HEK293 (cell line): ENCODE measurements around the gene KRT82.

Experiments used
- CTCF ChIA-PET: fragments of 350-600 bp; formaldehyde crosslinking; extraction: SDS; loops from one replicate; lab custom pipeline; 2021; ENCODE audit warnings: antibody characterized with exemption; lab: Yijun Ruan, JAX
- POLR2A ChIA-PET: fragments of 300-600 bp; formaldehyde crosslinking; extraction: SDS; loops from one replicate; lab custom pipeline; 2020; ENCODE audit warnings: antibody characterized with exemption, inconsistent platforms; lab: Yijun Ruan, JAX
- H3K27ac ChIP-seq: fragments of 200-500 bp; sonication (Bioruptor generic); 2 replicates; pipeline ENCODE4 v1.5.1; 2014; ENCODE audit warnings: low read depth, low read length, control low read depth, inconsistent platforms; ENCODE audit errors: extremely low read depth
- H3K36me3 ChIP-seq, 2 experiments: fragments of 200-500 bp in 1 of 2; sonication (Bioruptor generic) in 1 of 2; 1 replicate in 1 of 2; 2 replicates in 1 of 2; pipeline ENCODE4 v1.5.1; 2014 to 2017; ENCODE audit warnings: inconsistent platforms in 2 of 2, low read length in 2 of 2; ENCODE audit not compliant: control insufficient read depth in 2 of 2, insufficient read depth in 1 of 2
- H3K4me1 ChIP-seq: fragments of 200-500 bp; sonication (Bioruptor generic); 2 replicates; pipeline ENCODE4 v1.5.1; 2014; ENCODE audit warnings: mild to moderate bottlenecking, low read length, inconsistent platforms; ENCODE audit not compliant: control insufficient read depth, insufficient read depth
- H3K4me3 ChIP-seq: 2 replicates; pipeline ENCODE4 v1.5.1; 2011; ENCODE audit warnings: low read depth, mild to moderate bottlenecking, control low read depth, low read length, moderate library complexity
- H3K9me3 ChIP-seq: fragments of 200-500 bp; sonication (Bioruptor generic); 2 replicates; pipeline ENCODE4 v1.5.1; 2014; ENCODE audit warnings: low read depth, low read length, inconsistent platforms; ENCODE audit not compliant: control insufficient read depth, insufficient read depth
- BCL6B ChIP-seq: fragments of 450-650 bp; formaldehyde crosslinking; IDR thresholded peaks from 2 replicates; pipeline ENCODE4 v1.5.1; 2017; ENCODE audit warnings: missing biosample characterization, missing genetic modification characterization
- EGR2 ChIP-seq: fragments of 450-650 bp; formaldehyde crosslinking; IDR thresholded peaks from 2 replicates; pipeline ENCODE4 v1.5.1; 2016; ENCODE audit warnings: low read depth, missing biosample characterization, missing genetic modification characterization
- GLI2 ChIP-seq: fragments of 450-650 bp; formaldehyde crosslinking; IDR thresholded peaks from 2 replicates; pipeline ENCODE4; 2017; ENCODE audit warnings: missing biosample characterization, missing genetic modification characterization, low read depth, borderline replicate concordance
- KLF8 ChIP-seq: fragments of 450-650 bp; formaldehyde crosslinking; IDR thresholded peaks from 2 replicates; pipeline ENCODE4 v1.5.1; 2016; ENCODE audit warnings: missing biosample characterization, missing genetic modification characterization
- KLF9 ChIP-seq: fragments of 450-650 bp; formaldehyde crosslinking; IDR thresholded peaks from 2 replicates; pipeline ENCODE4 v1.5.1; 2016; ENCODE audit warnings: missing biosample characterization, missing genetic modification characterization, low read depth
- YY2 ChIP-seq: fragments of 450-650 bp; formaldehyde crosslinking; IDR thresholded peaks from 2 replicates; pipeline ENCODE4 v1.5.1; 2016; ENCODE audit warnings: missing biosample characterization, missing genetic modification characterization
- ZFHX2 ChIP-seq: fragments of 450-650 bp; formaldehyde crosslinking; conservative IDR thresholded peaks from 2 replicates; pipeline ENCODE4 v1.5.1; 2016; ENCODE audit warnings: missing biosample characterization, missing genetic modification characterization
- ZFP69B ChIP-seq: fragments of 450-650 bp; formaldehyde crosslinking; IDR thresholded peaks from 2 replicates; pipeline ENCODE4 v1.5.1; 2016; ENCODE audit warnings: missing biosample characterization, missing genetic modification characterization
- ZNF133 ChIP-seq: fragments of 450-650 bp; formaldehyde crosslinking; IDR thresholded peaks from 2 replicates; pipeline ENCODE4 v1.5.1; 2016; ENCODE audit warnings: missing biosample characterization, missing genetic modification characterization
- ZNF138 ChIP-seq: fragments of 450-650 bp; formaldehyde crosslinking; IDR thresholded peaks from 2 replicates; pipeline ENCODE4 v1.5.1; 2016; ENCODE audit warnings: missing biosample characterization, missing genetic modification characterization, borderline replicate concordance
- ZNF274 ChIP-seq, 2 experiments: fragments of 200-500 bp in 1 of 2; fragments of 450-650 bp in 1 of 2; sonication (Bioruptor generic) in 1 of 2; formaldehyde crosslinking in 1 of 2; IDR thresholded peaks; 2 replicates each; pipeline versions ENCODE4 v1.5.1 to v1.6.1; 2014 to 2016; ENCODE audit warnings: borderline replicate concordance in 1 of 2, inconsistent platforms in 1 of 2, low read length in 1 of 2, missing biosample characterization in 1 of 2, missing genetic modification characterization in 1 of 2
- ZNF335 ChIP-seq: fragments of 450-650 bp; formaldehyde crosslinking; conservative IDR thresholded peaks from 2 replicates; pipeline ENCODE4 v1.5.1; 2016; ENCODE audit warnings: missing biosample characterization, missing genetic modification characterization
- ZNF423 ChIP-seq: fragments of 450-650 bp; formaldehyde crosslinking; IDR thresholded peaks from 2 replicates; pipeline ENCODE4 v1.5.1; 2016; ENCODE audit warnings: missing biosample characterization, missing genetic modification characterization
- ZNF677 ChIP-seq: fragments of 450-650 bp; IDR thresholded peaks from 2 replicates; pipeline ENCODE4 v1.5.0; 2018; ENCODE audit warnings: missing biosample characterization, mild to moderate bottlenecking, missing genetic modification characterization, moderate library complexity
- ZNF776 ChIP-seq: fragments of 450-650 bp; formaldehyde crosslinking; IDR thresholded peaks from 2 replicates; pipeline ENCODE4 v1.5.0; 2017; ENCODE audit warnings: missing biosample characterization, missing genetic modification characterization, borderline replicate concordance
- ZNF837 ChIP-seq: fragments of 450-650 bp; formaldehyde crosslinking; IDR thresholded peaks from 2 replicates; pipeline ENCODE4 v1.5.1; 2016; ENCODE audit warnings: missing biosample characterization, missing genetic modification characterization
- TF ChIP-seq, protein P1 (sequence below): fragments of 450-650 bp; formaldehyde crosslinking; IDR thresholded peaks from 2 replicates; pipeline ENCODE4 v1.5.1; 2016; ENCODE audit warnings: missing biosample characterization, missing genetic modification characterization
- TF ChIP-seq, protein P2 (sequence below): fragments of 450-650 bp; formaldehyde crosslinking; IDR thresholded peaks from 2 replicates; pipeline ENCODE4 v1.5.1; 2016; ENCODE audit warnings: missing biosample characterization, missing genetic modification characterization, low read depth
- TF ChIP-seq, protein P3 (sequence below): fragments of 450-650 bp; formaldehyde crosslinking; conservative IDR thresholded peaks from 2 replicates; pipeline ENCODE4 v1.5.1; 2016; ENCODE audit warnings: low read depth, missing biosample characterization, missing genetic modification characterization

The KRT82 gene

DNA sequence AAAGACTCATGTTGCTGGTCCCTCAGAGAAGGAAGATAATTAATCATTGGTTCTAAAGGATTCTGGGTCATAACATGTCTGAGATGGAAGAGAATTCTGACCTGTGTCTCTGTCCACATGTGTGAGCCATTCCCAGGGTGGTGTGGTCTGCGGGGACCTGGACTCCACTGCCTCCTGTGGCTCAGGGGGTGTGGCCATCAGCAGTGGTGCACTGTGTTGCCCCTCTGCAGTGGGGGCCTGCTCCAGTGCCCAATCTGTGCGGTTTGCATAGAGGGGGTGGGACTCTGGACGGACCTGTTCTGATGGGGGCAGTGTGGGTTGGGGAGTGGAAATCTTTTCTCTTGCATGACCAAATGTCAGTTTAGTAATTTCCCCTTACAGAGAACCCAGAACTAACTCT is 52.4 kb downstream of the KRT82 start (continued):
- TF ChIP-seq, protein P1, sequence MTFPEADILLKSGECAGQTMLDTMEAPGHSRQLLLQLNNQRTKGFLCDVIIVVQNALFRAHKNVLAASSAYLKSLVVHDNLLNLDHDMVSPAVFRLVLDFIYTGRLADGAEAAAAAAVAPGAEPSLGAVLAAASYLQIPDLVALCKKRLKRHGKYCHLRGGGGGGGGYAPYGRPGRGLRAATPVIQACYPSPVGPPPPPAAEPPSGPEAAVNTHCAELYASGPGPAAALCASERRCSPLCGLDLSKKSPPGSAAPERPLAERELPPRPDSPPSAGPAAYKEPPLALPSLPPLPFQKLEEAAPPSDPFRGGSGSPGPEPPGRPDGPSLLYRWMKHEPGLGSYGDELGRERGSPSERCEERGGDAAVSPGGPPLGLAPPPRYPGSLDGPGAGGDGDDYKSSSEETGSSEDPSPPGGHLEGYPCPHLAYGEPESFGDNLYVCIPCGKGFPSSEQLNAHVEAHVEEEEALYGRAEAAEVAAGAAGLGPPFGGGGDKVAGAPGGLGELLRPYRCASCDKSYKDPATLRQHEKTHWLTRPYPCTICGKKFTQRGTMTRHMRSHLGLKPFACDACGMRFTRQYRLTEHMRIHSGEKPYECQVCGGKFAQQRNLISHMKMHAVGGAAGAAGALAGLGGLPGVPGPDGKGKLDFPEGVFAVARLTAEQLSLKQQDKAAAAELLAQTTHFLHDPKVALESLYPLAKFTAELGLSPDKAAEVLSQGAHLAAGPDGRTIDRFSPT = no peak
- no peak for TF ChIP-seq ZNF776 (tag by site-specific recombination)
- TF ChIP-seq, protein P2, sequence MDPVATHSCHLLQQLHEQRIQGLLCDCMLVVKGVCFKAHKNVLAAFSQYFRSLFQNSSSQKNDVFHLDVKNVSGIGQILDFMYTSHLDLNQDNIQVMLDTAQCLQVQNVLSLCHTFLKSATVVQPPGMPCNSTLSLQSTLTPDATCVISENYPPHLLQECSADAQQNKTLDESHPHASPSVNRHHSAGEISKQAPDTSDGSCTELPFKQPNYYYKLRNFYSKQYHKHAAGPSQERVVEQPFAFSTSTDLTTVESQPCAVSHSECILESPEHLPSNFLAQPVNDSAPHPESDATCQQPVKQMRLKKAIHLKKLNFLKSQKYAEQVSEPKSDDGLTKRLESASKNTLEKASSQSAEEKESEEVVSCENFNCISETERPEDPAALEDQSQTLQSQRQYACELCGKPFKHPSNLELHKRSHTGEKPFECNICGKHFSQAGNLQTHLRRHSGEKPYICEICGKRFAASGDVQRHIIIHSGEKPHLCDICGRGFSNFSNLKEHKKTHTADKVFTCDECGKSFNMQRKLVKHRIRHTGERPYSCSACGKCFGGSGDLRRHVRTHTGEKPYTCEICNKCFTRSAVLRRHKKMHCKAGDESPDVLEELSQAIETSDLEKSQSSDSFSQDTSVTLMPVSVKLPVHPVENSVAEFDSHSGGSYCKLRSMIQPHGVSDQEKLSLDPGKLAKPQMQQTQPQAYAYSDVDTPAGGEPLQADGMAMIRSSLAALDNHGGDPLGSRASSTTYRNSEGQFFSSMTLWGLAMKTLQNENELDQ (tag by site-specific recombination) = no peak
- TF ChIP-seq YY2 (tag by site-specific recombination) = no peak
- no peak for TF ChIP-seq ZNF837 (tag by site-specific recombination)
- TF ChIP-seq ZNF677 (tag by site-specific recombination) = no peak
- TF ChIP-seq BCL6B (tag by site-specific recombination) = no peak
- TF ChIP-seq ZNF138 (tag by site-specific recombination) = no peak

DNA sequence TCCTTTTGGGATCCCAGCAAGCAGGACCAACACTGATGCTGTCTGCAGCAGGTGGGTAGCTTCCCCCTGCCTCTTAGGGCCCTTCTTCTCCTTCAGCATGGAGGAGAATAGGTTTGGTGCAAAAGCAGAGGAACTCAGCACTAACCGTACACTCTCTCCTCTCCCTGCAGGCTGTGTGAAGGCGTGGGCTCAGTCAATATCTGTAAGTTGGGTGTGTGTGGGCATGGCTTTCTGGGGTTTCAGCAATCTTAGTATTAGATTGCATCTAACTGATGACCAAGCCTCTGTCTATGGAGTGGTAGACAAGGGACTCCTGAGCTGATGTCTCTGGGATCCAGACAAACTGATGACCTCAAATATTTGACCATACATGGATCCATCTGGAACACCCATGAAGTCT is 53.2 kb downstream of the KRT82 start:
- no peak overlapping the region for H3K27ac ChIP-seq
- H3K9me3 ChIP-seq = no peaks in the 10 kb centered on the region
- no peak for TF ChIP-seq GLI2 (tag by site-specific recombination)
- TF ChIP-seq ZFHX2 (tag by site-specific recombination) = peak; percentile 68
- peak; percentile 53; the same call in 1 of the 2 replicates for TF ChIP-seq EGR2 (tag by site-specific recombination)
- H3K4me3 ChIP-seq = no peak overlapping the region
- peaks cover 3% of the 10 kb centered on the region; the same call in 1 of the 2 replicates for H3K4me1 ChIP-seq
- POLR2A ChIA-PET = no interaction called here
- CTCF ChIA-PET = interaction anchor here (1.1 to 3.5 kb wide), 5 partner anchors 8 to 195 kb away, joined by 3 to 13 read pairs (median 4); no protein-coding TSS in a partner anchor
- H3K36me3 ChIP-seq = no peaks in the 10 kb centered on the region

DNA sequence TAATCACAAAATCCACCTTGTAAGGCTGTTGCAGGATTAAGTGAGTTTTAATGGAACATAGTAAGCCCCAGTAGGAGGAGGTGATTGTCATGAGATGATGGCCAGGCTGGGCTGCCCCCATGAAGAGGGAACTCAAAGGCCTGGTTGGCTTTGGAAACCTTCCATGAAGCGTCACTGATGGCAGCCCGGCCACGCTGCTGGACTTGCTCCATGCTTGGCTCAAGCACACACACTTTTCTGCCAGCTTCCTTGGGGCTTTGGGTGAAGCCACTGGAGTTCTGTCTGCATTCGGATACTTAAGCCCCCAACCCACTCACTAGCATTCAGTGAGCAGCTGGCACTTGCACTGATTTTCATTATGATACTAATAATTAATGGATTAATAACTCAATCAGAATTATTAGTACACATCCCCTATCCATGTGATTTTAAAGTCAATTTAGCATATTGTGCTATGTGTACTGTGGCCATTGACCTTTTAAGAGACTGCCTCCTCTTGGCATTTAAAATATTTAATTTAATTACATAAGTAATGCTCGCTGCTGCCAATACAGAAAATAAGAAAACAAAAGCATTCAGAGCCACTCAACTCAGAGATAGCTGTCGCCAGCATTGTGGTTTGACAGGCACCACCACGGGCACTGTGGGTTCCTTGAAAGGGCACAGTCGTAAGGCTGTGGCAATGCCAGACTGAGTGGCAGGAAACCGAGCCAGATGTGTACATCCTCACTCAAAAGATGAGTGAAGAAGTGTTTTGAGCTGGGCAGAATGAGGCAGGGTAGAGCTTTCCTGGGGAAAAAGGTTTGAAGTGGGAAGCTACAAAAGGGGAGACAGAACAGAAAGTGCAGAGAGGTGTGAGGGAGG is 54.7 kb downstream of the KRT82 start:
- ChIA-PET POLR2A (no interaction called here), CTCF (interaction anchor here (0.7 to 3.5 kb wide), 9 partner anchors 10 to 204 kb away, joined by 3 to 13 read pairs (median 4); no protein-coding TSS in a partner anchor)
- no peak overlapping the region for H3K27ac ChIP-seq
- H3K9me3 ChIP-seq = no peaks in the 10 kb centered on the region
- no peak overlapping the region for H3K4me3 ChIP-seq
- H3K36me3 ChIP-seq = no peaks in the 10 kb centered on the region
- H3K4me1 ChIP-seq = peaks cover 3% of the 10 kb centered on the region; the same call in 1 of the 2 replicates
- TF ChIP-seq ZNF335 (tag by site-specific recombination) (no peak), KLF8 (no peak), ZNF423 (no peak), KLF9 (tag by site-specific recombination) (no peak), ZNF274 (IDR thresholded peaks at IDR 0.05; ENCODE audit: low read length) (no peak), ZNF274 (tag by site-specific recombination; IDR thresholded peaks at IDR 0.05; ENCODE audit: borderline replicate concordance) (no peak), ZFP69B (tag by site-specific recombination) (no peak), ZNF133 (tag by site-specific recombination) (no peak)
- TF ChIP-seq, protein P1 = no peak
- TF ChIP-seq, protein P3, sequence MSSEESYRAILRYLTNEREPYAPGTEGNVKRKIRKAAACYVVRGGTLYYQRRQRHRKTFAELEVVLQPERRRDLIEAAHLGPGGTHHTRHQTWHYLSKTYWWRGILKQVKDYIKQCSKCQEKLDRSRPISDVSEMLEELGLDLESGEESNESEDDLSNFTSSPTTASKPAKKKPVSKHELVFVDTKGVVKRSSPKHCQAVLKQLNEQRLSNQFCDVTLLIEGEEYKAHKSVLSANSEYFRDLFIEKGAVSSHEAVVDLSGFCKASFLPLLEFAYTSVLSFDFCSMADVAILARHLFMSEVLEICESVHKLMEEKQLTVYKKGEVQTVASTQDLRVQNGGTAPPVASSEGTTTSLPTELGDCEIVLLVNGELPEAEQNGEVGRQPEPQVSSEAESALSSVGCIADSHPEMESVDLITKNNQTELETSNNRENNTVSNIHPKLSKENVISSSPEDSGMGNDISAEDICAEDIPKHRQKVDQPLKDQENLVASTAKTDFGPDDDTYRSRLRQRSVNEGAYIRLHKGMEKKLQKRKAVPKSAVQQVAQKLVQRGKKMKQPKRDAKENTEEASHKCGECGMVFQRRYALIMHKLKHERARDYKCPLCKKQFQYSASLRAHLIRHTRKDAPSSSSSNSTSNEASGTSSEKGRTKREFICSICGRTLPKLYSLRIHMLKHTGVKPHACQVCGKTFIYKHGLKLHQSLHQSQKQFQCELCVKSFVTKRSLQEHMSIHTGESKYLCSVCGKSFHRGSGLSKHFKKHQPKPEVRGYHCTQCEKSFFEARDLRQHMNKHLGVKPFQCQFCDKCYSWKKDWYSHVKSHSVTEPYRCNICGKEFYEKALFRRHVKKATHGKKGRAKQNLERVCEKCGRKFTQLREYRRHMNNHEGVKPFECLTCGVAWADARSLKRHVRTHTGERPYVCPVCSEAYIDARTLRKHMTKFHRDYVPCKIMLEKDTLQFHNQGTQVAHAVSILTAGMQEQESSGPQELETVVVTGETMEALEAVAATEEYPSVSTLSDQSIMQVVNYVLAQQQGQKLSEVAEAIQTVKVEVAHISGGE (tag by site-specific recombination) = no peak
